GM23338 (cell line): Measurements from ENCODE around the gene SLC16A13. TPM values are rescaled to one million over a fixed set of nuclear protein-coding genes. Genes with fewer than 3 reads are reported as not detected.

ENCODE experiments used
- ATAC-seq: fragments of 200-7000 bp; cut with Tn5 transposase; 3 replicates; pipeline ENCODE4 v1.9.1; 2020
- DNase-seq: peaks from one replicate; pipeline ENCODE4 v3.0.0-alpha.2; 2015; ENCODE audit warnings: low spot score
- H2AFZ ChIP-seq: fragments of 200-600 bp; sonication (generic); 2 replicates; pipeline ENCODE4 v1.8.0; 2016; ENCODE audit warnings: antibody characterized with exemption, mild to moderate bottlenecking, moderate library complexity
- H3F3A ChIP-seq: fragments of 200-600 bp; sonication (generic); replicated peaks from 2 replicates; pipeline ENCODE4 v1.8.0; 2017; ENCODE audit warnings: antibody characterized with exemption, mixed run types, low read depth
- H3K27ac ChIP-seq: fragments of 200-600 bp; sonication (generic); 2 replicates; pipeline ENCODE4 v1.6.1; 2016; ENCODE audit warnings: low read depth
- H3K27me3 ChIP-seq: fragments of 200-600 bp; sonication (generic); 2 replicates; pipeline ENCODE4 v1.8.0; 2016; ENCODE audit warnings: mild to moderate bottlenecking, mixed run types, moderate library complexity; ENCODE audit not compliant: insufficient read depth
- H3K36me3 ChIP-seq: fragments of 200-600 bp; sonication (generic); 2 replicates; pipeline ENCODE4 v1.8.0; 2016; ENCODE audit warnings: mild to moderate bottlenecking; ENCODE audit not compliant: insufficient read depth
- H3K4me1 ChIP-seq: fragments of 200-600 bp; sonication (generic); 2 replicates; pipeline ENCODE4 v1.8.0; 2016; ENCODE audit warnings: mild to moderate bottlenecking, moderate library complexity; ENCODE audit not compliant: insufficient read depth
- H3K4me2 ChIP-seq: fragments of 200-600 bp; sonication (generic); 2 replicates; pipeline ENCODE4 v1.7.1; 2017; ENCODE audit warnings: mixed run types
- H3K4me3 ChIP-seq: fragments of 200-600 bp; sonication (generic); 2 replicates; pipeline ENCODE4 v1.6.1; 2016; ENCODE audit warnings: mixed run types
- H3K79me2 ChIP-seq: fragments of 200-600 bp; sonication (generic); replicated peaks from 2 replicates; pipeline ENCODE4 v1.8.0; 2017; ENCODE audit warnings: mild to moderate bottlenecking; ENCODE audit not compliant: insufficient read depth
- H3K9me2 ChIP-seq: fragments of 200-600 bp; sonication (generic); 2 replicates; pipeline ENCODE4 v1.8.0; 2017; ENCODE audit not compliant: insufficient read depth
- H4K20me1 ChIP-seq: fragments of 200-600 bp; sonication (generic); replicated peaks from 2 replicates; pipeline ENCODE4 v1.8.0; 2017; ENCODE audit warnings: mild to moderate bottlenecking; ENCODE audit not compliant: insufficient read depth
- H3K27ac Mint-ChIP-seq: 2 replicates; pipeline ENCODE4 v1.8.0; 2020; ENCODE audit warnings: inconsistent platforms, mild to moderate bottlenecking, moderate library complexity, mixed read lengths
- H3K27me3 Mint-ChIP-seq: 3 replicates; pipeline ENCODE4 v1.8.0; 2022; ENCODE audit warnings: low read depth, mild to moderate bottlenecking, moderate library complexity, mixed read lengths, inconsistent platforms; ENCODE audit not compliant: insufficient read depth, poor library complexity
- H3K36me3 Mint-ChIP-seq: 3 replicates; pipeline ENCODE4 v1.8.0; 2021; ENCODE audit warnings: low read depth, mild to moderate bottlenecking, inconsistent platforms, moderate library complexity, mixed read lengths
- H3K4me1 Mint-ChIP-seq: 3 replicates; pipeline ENCODE4 v1.8.0; 2020; ENCODE audit warnings: mild to moderate bottlenecking, inconsistent platforms, mixed read lengths
- H3K4me3 Mint-ChIP-seq: 3 replicates; pipeline ENCODE4 v1.8.0; 2021; ENCODE audit warnings: moderate library complexity, mild to moderate bottlenecking, inconsistent platforms, mixed read lengths
- H3K9me3 Mint-ChIP-seq: 3 replicates; pipeline ENCODE4 v1.8.0; 2020; ENCODE audit warnings: moderate library complexity, mild to moderate bottlenecking, inconsistent platforms, mixed read lengths
- CREB1 ChIP-seq: fragments of 250-450 bp; sonication (Bioruptor Pico); IDR thresholded peaks from 2 replicates; pipeline ENCODE4 v1.5.0; 2020; ENCODE audit warnings: low read depth, mild to moderate bottlenecking, moderate library complexity
- EZH2phosphoT487 ChIP-seq: fragments of 200-600 bp; sonication (generic); IDR thresholded peaks from one replicate; pipeline ENCODE4 v1.8.1; 2018; ENCODE audit warnings: antibody characterized with exemption; ENCODE audit not compliant: unreplicated experiment
- POLR2AphosphoS5 ChIP-seq: IDR thresholded peaks from 2 replicates; pipeline ENCODE4 v1.6.1; 2016; ENCODE audit warnings: antibody characterized with exemption, low read depth
- REST ChIP-seq: IDR thresholded peaks from one replicate; pipeline ENCODE4 v1.6.1; 2018; ENCODE audit warnings: antibody characterized with exemption; ENCODE audit not compliant: unreplicated experiment
- STAT1 ChIP-seq: IDR thresholded peaks from one replicate; pipeline ENCODE4 v1.6.1; 2016; ENCODE audit warnings: antibody characterized with exemption; ENCODE audit not compliant: unreplicated experiment
- ZNF114 ChIP-seq: fragments of 250-450 bp; sonication (Bioruptor Pico); IDR thresholded peaks from 2 replicates; pipeline ENCODE4 v1.5.0; 2020; ENCODE audit warnings: mild to moderate bottlenecking, moderate library complexity
- ZNF462 ChIP-seq: fragments of 250-450 bp; sonication (Bioruptor Pico); IDR thresholded peaks from 2 replicates; pipeline ENCODE4 v1.5.0; 2020; ENCODE audit warnings: mild to moderate bottlenecking, moderate library complexity
- polyA plus RNA-seq: library from polyadenylated mRNA; unstranded; fragments of >200 nt; fragmentation: Nextera tagmentation; extraction: Ambion mirVana; gene quantifications from 2 replicates; pipeline ENCODE4 v1.2.1, GENCODE V29; 2016
- total RNA-seq: library from RNA; depleted of rRNA; stranded (reverse); fragments of >200 nt; shearing (Covaris generic); gene quantifications from 2 replicates; pipeline ENCODE4 v1.2.3, GENCODE V29; 2014

The SLC16A13 gene
- total and polyA plus RNA-seq, 2 experiments from 2014 or later = 2.2 to 4.7 TPM

DNA sequence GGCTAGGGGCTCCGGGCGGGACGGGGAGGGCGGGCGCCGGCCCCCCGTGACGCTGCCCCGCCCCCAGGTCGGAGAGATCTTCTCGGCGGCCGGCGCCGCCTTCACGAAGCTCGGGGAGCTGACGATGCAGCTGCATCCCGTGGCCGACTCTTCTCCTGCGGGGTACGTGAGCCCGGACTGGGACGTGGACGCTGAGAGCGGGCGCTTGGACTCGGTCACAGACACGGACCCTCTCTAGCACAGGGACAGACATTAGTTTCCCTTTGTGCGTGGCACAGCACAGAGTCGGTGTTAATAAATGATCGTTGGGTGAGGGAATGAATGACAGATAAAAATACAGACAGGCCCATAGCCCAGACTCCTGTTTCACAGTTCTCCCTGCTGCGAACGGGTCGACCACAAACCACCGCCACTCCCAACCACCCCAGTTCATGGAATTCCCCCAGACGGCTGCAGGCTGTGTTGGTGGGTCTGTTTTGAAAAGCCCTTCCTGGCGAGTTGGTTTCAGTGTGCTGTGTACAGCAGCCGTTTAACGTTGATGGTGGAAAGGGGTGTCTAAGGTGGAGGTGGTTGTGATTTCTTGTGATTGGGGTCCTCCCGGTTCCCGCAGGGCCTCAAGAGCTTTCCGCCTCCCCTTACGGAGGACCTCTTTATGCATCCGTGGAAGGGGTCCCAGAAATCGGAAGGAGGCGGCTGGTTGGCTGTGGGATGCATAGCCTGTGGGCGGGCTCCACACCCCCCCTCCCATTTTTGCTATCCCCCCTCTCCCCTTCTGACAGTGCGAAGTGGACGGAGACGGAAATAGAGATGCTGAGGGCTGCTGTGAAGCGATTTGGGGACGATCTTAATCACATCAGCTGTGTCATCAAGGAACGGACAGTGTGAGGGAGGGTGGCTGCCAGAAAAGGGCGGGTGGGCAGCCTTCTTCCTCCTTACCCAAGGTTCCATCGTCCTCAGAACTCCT lies 20.5 kb upstream of the SLC16A13 start:
- Mint-ChIP-seq H3K27me3 (peaks cover 24% of the 10 kb centered on the region), H3K4me1 (peaks cover 48% of the 10 kb centered on the region)
- DNase-seq = peak; percentile 23

More for the DNA sequence above, 20.5 kb upstream of the SLC16A13 start:
- Histone ChIP-seq H3F3A (peaks cover 11% of the 10 kb centered on the region; the same call in 1 of the 2 replicates), H3K4me2 (peak overlapping the region; percentile 77), H4K20me1 (peaks cover 11% of the 10 kb centered on the region; the same call in 1 of the 2 replicates), H3K4me3 (peak overlapping the region; percentile 100), H3K36me3 (no peaks in the 10 kb centered on the region), H3K27me3 (peaks cover 10% of the 10 kb centered on the region), H2AFZ (peak overlapping the region; percentile 88; the same call in 1 of the 2 replicates), H3K4me1 (peaks cover 34% of the 10 kb centered on the region), H3K27ac (no peak overlapping the region), H3K79me2 (peaks cover 23% of the 10 kb centered on the region), H3K9me2 (no peaks in the 10 kb centered on the region)
- Mint-ChIP-seq H3K9me3 (no peaks in the 10 kb centered on the region; the same call in 2 of the 3 replicates), H3K4me3 (peak overlapping the region; percentile 84), H3K27ac (peak overlapping the region; percentile 78), H3K36me3 (peaks cover 17% of the 10 kb centered on the region)
- TF ChIP-seq POLR2AphosphoS5 (no peak), REST (no peak), CREB1 (CRISPR knock-in tag) (no peak), ZNF462 (CRISPR knock-in tag) (no peak), ZNF114 (CRISPR knock-in tag) (no peak), EZH2phosphoT487 (no peak), STAT1 (no peak)
- ATAC-seq = no peak
